GM21390 (cell line): ENCODE results near the gene ZNF263.
"Not testable (repeated sequence)": the region's sequence is repeated elsewhere in the genome, so short reads cannot be mapped to it uniquely, and the experiment has no call there.

Source experiments
- ATAC-seq: cut with Tn5 transposase; IDR thresholded peaks from one replicate; pipeline ENCODE4 v1.9.1; 2021; ENCODE audit not compliant: unreplicated experiment

Gene ZNF263

DNA sequence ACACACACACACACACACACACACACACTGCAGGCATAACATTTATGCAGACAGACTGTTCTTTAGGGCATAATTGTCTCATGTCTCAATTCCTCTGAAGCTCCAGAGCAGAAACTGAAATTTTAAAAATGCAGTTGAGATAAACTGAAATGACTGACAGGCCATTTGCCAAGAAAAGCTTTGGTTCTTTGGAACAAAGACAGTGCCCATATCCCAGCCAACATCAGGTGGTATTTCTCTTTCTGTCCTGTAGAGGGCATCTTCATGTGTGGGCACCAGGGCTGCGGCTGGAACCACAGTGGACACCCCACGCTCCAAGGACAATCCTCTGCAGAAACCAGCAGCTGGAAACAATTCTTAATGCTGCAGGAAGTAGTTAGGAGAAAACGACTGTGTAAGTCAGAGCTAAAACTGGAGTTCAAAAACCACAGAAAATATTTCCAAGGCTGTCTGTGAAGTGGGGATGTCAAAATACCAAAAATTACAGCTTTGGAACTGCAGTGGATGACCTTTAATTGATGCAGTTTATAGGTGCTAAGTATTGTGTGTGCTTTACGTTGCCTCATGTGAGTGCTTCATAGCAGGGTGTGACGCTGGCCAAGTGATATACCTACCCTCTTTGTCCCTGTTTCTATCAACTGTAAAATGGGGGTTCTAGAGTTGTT is 16.3 kb upstream of the ZNF263 start:
- ATAC-seq, result no peak

DNA sequence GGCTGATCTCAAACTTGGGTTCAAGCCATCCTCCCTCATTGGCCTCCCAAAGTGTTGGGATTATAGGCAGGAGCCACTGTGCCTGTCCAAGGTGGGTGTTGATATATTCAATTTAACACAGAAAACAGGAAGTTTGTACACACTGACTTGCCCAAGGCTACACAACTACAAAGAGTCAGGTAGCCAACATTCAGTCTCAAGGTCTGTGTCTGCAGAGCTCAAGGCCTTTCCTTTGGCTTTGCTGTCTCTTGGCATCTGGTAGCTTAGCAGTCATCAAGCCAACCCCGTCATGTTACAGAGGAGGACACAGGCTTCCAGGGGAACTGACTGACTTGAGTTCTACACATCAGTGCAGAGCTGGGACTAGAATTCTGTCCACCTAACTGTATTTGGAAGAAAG is 15.0 kb upstream of the ZNF263 start:
- no peak for ATAC-seq

DNA sequence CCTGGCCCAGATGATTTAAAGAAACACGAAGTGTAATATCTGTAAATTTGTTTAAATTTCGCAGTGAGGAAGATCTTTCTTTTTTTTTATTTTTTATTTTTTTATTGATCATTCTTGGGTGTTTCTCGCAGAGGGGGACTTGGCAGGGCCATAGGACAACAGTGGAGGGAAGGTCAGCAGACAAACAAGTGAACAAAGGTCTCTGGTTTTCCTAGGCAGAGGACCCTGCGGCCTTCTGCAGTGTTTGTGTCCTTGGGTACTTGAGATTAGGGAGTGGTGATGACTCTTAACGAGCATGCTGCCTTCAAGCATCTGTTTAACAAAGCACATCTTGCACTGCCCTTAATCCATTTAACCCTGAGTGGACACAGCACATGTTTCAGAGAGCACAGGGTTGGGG is 12.6 kb upstream of the ZNF263 start:
- ATAC-seq, result not testable (repeated sequence)

DNA sequence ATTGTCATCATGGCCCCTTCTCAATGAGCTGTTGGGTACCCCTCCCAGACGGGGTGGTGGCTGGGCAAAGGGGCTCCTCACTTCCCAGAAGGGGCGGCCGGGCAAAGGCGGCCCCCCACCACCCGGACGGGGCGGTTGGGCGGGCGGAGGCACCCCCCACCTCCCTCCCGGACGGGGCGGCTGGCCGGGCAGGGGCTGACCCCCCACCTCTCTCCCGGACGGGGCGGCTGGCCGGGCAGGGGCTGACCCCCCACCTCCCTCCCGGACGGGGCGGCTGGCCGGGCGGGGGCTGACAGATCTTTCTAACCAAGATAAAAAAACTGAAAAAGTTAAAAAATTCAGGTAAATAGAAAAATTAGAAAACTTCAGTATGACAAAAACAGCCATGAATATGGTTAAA is 12.0 kb upstream of the ZNF263 start:
- ATAC-seq, result not testable (repeated sequence)

DNA sequence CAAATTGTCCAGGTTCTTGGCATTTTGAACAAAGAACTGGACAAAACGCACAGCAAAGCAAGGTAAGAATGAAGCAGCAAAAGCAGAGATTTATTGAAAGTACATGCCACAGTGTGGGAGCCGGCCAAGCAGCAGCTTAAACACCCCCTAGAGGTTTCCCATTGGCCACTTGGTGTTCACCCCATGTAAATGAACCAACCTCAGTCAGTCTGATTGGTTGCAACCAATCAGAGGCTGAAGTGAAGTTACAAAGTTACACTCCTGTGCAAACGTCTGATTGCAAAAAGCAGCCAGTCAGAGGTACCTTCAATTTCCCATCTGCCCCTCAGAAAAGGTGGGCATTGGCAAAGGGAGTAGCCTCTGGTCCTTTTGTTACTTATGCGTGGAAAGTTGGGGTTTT is 8.8 kb upstream of the ZNF263 start:
- ATAC-seq, result no peak

DNA sequence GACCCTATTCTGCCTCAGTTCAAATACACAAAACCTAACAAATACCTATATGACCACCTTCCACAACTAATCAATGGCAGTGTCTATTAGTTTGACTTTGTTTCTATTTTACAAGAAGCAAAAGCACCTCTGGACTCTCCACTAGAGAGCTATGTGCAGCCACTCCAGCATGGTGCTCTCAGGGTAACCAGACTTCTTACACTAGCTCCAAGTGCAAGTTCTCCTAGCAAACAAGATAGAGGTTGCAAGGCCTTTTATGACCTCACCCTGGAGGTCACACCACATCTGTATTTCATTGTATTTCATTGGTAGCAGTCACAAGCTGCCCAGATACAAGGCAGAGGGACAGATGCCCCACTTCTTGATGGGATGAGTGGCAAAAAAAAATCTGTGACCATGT is 8.3 kb upstream of the ZNF263 start:
- ATAC-seq, result no peak

DNA sequence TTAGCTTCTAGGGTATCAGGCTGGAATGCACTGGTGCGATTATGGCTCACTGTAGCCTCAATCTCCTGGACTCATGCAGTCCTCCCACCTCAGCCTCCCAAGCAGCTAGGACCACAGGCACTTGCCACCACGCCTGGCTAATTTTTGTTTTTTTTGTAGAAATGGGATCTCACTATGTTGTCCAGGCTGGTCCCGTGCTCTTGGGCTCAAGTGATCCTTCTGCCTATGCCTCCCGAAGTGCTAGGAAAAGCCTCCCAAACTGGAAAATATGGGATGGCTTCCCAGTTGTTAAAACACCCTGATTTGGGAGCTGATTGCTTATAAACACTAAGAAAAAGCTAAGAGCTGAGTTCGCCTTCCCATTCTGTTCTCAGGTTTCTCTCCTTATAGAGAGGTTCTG is 6.6 kb upstream of the ZNF263 start:
- ATAC-seq, result no peak

DNA sequence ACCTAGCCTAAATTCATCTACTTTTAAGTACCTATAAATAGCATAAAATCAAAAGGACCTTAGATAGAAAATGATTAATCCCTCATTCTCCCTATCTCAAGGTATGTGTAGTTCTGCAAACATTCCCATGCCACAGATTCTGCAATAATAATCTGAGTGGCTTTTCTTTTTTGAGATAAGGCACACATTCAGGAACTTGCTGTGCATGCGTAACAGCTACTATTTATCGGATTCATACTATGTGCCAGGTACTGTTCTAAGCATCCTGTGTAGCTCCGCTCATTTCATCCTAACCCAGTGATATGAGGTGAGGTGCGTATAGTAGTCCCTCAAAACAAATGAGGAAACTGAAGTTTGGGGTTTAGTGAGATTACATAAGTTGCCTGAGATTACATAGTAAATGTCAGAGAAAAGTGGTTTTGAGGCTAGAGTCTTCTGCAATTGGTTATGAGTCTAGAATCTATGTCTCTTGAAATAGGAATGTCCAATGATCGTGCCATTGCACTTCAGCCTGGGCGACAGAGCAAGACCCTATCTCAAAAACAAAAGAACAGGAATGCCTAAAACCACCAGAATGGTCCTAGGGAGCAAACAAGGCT is 2.0 kb upstream of the ZNF263 start:
- no peak for ATAC-seq

DNA sequence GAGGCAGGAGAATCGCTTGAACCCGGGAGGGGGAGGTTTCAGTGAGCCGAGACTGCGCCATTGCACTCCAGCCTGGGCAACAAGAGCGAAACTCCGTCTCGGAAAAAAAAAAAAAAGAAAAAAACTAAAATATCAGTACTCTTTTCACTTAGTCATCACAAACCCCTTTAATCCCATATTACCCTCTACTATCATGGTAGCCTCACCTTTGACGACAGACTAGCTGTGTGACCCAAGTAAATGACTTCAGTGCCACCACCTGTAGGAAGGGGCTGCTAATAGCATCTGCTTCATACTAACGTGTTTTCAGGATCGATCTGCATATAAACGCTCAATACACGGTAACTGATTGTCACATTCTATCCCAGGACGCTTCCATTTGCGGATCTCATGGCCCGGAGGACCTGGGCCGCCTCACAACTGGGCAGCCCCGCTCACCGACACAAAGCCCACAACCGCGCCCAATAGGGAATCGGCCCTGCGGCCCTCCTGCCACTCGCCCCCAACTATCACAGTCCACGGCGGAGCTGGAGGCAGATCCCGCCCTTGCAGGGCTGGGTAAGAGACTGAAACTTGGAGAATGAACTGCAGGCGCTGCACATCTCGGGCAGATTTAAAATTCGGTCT is 1.1 kb upstream of the ZNF263 start:
- ATAC-seq, result peak; percentile 22

DNA sequence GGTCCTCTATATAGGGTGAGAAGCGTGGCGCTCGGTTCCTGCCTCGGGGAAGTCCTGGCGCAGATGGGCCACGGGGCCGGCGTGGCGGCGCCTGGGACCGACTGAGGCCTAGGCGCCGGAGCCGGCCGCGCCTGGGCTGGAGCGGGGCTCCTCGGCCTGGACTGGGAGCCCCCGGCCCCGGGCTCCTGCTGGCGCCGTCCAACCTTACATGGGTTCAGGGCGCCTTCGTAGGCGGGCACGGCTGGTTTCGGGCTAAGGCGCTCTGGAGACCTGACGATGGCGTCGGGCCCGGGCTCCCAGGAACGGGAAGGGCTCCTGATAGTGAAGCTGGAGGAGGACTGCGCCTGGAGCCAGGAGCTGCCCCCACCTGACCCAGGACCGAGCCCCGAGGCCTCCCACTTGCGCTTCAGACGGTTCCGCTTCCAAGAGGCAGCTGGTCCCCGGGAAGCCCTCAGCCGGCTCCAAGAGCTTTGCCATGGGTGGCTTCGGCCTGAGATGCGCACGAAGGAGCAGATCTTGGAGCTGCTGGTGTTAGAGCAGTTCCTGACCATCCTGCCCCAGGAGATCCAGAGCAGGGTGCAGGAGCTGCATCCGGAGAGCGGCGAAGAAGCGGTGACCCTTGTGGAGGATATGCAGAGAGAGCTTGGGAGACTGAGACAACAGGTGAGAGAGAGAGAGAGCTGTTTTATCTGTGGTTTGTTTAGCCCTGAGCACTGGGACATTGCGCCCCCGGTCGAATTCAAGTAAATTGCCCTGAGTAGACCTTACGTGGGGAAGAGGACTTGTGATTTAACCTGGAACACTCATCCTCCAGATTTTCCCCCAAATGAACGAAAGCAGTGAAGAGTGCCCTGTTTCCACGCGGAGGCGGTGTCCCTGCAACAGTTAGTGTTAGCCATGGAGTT is 504 bp downstream of the ZNF263 start:
- no peak for ATAC-seq

DNA sequence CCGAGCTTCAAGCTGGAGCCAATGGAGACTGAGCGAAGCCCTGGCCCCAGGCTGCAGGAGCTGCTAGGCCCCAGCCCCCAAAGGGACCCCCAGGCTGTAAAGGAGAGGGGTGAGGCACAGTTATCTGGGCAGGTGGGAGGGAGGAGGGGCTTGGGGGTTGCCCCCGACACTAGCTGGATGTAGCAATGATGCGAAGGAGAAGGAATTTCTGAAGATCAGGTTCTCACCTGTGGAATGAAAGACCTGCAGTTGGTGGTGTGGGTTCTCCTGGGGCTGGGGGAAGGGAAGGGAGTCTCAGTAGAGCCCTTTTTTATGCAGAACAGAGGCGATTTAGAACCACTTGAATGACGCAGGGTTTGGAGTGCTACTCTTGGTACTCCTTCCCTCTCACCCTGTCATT is 1.8 kb downstream of the ZNF263 start:
- no peak for ATAC-seq

DNA sequence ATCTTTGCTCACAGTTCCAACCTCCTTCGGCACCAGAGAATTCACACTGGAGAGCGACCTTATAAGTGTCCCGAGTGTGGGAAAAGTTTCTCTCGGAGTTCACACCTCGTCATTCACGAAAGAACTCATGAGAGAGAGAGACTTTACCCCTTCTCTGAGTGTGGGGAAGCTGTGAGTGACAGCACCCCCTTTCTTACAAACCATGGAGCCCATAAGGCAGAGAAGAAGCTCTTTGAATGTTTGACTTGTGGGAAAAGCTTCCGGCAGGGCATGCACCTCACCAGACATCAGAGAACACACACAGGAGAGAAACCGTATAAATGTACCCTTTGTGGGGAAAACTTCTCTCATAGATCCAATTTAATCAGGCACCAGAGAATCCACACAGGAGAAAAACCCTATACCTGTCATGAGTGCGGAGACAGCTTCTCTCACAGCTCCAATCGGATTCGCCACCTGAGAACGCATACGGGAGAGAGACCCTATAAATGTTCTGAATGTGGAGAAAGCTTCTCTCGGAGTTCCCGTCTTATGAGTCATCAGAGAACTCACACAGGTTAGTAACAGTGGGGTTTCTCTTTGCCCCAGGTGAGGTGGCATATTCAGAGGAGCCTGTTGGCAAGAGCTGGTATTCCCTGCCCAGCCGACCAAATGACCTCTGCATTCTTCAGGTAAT is 6.8 kb downstream of the ZNF263 start:
- no peak for ATAC-seq

DNA sequence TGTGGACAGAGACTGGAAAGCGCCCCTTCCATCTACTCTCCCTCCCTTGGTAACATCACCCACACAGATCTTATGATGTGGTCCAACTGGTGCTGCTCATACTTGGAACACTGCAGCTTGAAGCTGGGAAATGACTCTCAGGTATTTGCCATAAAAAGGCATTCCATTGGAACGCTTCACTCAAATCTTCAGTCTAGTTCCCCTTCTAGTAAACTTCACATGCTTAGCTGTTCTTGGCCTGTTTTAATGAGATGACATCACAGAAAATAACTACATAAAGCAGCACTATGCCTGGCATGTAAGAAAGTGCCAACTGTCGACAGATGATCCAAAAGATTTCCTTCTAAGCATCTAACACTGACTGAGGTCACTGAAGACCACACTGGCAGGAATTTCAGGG is 9.3 kb downstream of the ZNF263 start:
- ATAC-seq, result no peak

DNA sequence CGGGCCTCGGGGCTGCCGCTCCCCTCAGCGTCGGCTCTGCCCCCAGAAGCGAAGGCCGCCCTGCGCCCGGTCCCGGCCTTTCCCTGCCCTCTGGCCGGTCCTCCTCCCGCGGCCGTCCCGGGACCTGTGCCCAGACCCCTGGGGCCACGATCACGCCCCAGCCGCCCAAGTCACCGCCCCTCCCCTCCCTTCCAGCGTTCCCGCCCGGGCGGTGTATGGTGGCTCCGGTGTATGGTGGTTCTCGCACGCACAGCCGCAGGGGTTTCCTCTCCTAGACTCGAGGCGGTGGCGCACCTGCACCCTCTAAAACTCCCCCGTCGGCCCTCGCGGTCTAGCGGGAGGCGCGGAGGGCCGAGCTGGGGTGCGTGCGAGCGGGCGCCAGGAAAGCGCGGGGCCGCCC is 11.9 kb downstream of the ZNF263 start:
- ATAC-seq, result no peak

DNA sequence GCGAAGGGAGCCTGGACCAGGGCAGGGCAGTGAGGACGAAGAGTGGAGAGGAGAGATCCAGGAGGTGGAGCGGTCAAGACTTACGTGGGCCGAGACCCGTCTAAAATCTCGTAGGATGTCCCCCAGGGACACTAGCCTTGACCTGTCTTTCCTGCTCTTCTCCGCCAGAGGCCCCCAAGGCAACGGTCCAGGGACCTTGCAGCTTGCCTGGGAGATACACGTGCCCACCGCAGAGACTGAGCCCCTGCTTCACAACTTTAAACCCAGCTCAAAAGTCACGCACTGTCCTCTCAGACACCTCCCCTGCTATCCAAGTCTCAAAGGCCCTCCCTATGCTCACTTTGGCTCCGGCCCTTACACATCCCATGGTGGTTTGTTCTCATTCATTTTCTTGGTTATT is 12.5 kb downstream of the ZNF263 start:
- no peak for ATAC-seq

DNA sequence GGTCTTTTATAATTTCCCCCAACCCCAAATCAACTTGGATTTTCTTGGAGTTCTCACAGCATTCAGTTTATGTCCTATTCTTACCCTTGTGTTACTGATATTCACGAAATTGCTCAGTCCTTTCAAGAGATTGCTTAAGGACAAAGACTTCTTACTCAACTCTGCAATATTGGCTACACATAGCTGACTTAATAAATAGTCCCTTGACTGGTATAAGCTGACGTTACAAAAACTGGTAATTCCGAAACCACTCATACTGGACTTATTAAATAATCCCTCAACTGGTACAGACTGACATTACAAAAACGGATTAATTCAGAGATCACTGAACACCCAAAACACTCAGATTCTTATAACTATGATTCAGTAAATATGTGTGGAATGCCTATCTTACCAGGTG is 21.1 kb downstream of the ZNF263 start:
- ATAC-seq, result no peak

DNA sequence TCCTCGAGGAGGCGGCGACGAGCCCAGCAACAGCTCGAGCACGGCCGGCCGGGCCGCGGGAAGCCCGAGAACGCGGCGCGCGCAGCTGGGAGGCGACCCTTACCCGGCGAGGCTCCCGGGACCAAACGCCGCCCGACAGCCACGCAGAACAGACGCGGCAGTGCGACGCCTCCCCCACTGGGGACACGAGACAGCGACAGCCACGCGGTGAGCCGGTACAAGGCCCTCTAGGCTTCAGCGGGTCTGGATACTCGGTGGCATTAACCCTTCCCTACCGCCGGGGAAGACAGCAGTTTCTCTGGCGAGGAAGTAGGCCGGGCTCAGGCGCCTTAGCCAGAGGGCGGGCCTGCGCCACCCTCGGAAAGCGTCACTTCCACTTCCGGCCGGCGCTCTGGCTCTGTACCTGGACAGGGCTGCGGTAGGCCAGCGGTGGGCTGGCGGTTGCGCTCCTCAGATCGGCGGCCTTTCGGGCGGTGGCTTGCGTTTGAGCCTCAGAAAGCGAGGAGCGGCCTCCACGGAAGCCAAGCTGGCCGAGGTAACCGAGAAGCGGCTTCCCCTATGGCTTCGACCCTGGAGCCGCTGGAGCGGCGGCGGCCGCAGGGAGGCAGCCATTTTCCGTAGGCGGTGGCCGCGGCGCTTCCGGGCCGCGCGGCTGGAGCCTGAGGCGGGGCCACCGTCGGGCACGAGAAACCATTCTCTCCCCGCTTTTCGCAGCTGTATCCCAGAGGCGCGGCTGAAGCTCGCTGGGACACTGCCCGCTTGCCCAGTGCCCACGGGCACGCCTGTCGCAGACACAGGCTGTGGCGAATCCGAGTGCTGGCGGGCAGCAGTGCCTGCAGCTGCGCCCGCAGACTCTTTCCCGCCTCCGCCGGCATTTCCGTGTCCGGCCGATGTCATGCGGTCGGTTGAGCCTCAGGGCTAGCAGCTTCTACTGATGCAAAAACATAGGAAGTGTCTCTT is 22.1 kb downstream of the ZNF263 start, which contains the start of the genes TIGD7 and ZNF75A:
TSS of gene TIGD7 (minus strand) at position 322 of the 960 bp plus-strand sequence. CDS start 4,816 bp downstream, outside the sequence.
TSS of gene ZNF75A (plus strand) at position 389 of the 960 bp plus-strand sequence. CDS start 2,932 bp downstream, outside the sequence.
- ATAC-seq, result peak; percentile 98

DNA sequence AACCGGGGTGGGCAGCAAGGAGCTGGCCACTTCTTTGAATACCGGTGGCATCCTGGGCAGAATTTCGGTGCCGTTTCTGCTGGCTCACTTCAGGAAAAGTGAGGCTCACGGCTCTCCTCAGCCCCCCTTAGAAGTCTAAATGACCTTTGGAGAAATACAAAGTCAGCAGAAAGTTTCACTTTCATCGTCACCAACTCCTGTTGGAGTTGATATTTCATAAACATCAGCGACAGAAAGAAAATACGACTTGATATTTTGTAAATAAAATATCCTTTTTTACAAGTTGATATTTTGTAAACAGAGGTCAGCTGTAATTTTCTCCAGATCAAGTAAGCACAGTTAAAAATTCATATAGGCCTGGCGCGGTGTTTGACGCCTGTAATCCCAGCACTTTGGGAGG is 22.8 kb downstream of the ZNF263 start:
- no peak for ATAC-seq

DNA sequence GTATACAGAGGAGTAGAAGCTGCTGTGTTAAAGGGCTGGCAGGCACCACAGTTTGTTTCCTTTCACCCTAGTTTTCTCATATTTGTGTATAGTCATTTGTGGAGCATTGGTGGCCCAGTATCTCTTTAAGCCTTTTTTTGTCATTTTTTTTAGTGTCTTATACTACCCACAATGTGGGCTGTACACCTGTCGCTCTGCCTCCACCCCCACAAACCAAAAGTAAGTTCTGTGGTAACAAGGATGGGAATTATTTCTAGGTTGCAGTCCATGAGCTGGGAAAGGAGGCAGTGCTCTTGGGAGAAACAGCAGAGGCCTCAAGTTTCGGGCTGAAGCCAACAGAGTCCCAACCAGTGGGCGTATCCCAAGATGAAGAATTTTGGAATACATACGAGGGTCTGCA is 28.2 kb downstream of the ZNF263 start:
- ATAC-seq, result no peak
